CD4-positive, alpha-beta T cell treated with Interleukin-15 for 4 hours (primary cell): ENCODE measurements around the gene PLIN4.
"Not testable (repeated sequence)": the region's sequence is repeated elsewhere in the genome, so short reads cannot be mapped to it uniquely, and the experiment has no call there.

Experiments
- DNase-seq: peaks from one replicate; pipeline ENCODE4 v3.0.0-alpha.2; 2020; ENCODE audit warnings: low spot score

The PLIN4 gene

GRCh38 chr19:4518345-4519171 lies at the start of gene PLIN4:
Gene PLIN4 (minus strand): TSS chr19:4518486. CDS start chr19:4518272, 214 bp downstream.
- DNase-seq = no peak

- DNase-seq = peak; percentile 54
Observed at GRCh38 chr19:4567584-4568071, 49.3 kb upstream of the PLIN4 start.

- DNase-seq = no peak
Observed at GRCh38 chr19:4566402-4567051, 48.2 kb upstream of the PLIN4 start.

- DNase-seq = not testable (repeated sequence)
Observed at GRCh38 chr19:4563562-4563961, 45.3 kb upstream of the PLIN4 start.

- not testable (repeated sequence) for DNase-seq
Observed at GRCh38 chr19:4562085-4562484, 43.8 kb upstream of the PLIN4 start.

GRCh38 chr19:4559569-4559968 lies 41.3 kb upstream of the PLIN4 start, which contains the start of gene SEMA6B:
Gene SEMA6B (minus strand): TSS chr19:4559684. CDS start chr19:4558457, 1,227 bp downstream.
- DNase-seq = no peak

- DNase-seq = no peak
Observed at GRCh38 chr19:4557971-4558941, 40.0 kb upstream of the PLIN4 start.

GRCh38 chr19:4557144-4557970 lies 39.1 kb upstream of the PLIN4 start:
- no peak for DNase-seq

- DNase-seq = no peak
Observed at GRCh38 chr19:4556597-4557127, 38.4 kb upstream of the PLIN4 start.

GRCh38 chr19:4555657-4556561 lies 37.6 kb upstream of the PLIN4 start:
- DNase-seq = no peak

- no peak for DNase-seq
Observed at GRCh38 chr19:4554717-4555116, 36.4 kb upstream of the PLIN4 start.

- DNase-seq = no peak
Observed at GRCh38 chr19:4553775-4554174, 35.5 kb upstream of the PLIN4 start.

- DNase-seq = no peak
Observed at GRCh38 chr19:4553092-4553695, 34.9 kb upstream of the PLIN4 start.

GRCh38 chr19:4552525-4552819 lies 34.2 kb upstream of the PLIN4 start:
- DNase-seq = no peak

GRCh38 chr19:4550479-4551050 lies 32.3 kb upstream of the PLIN4 start:
- DNase-seq = no peak

- no peak for DNase-seq
Observed at GRCh38 chr19:4550018-4550417, 31.7 kb upstream of the PLIN4 start.

- DNase-seq = no peak
Observed at GRCh38 chr19:4548238-4548584, 29.9 kb upstream of the PLIN4 start.

- DNase-seq = no peak
Observed at GRCh38 chr19:4547303-4548237, 29.3 kb upstream of the PLIN4 start.
